HT-29 (cell line): ENCODE measurements around the gene GPLD1. TPM values are rescaled to one million over a fixed set of nuclear protein-coding genes. Genes with fewer than 3 reads are reported as not detected.
"Not testable (repeated sequence)": the region's sequence is repeated elsewhere in the genome, so short reads cannot be mapped to it uniquely, and the experiment has no call there.

ENCODE experiments used
- DNase-seq: peaks from one replicate; pipeline ENCODE4 v3.0.0-alpha.2; 2015; ENCODE audit warnings: low spot score
- total RNA-seq: library from RNA; depleted of rRNA; stranded (reverse); fragments of >200 nt; shearing (Covaris generic); gene quantifications from 2 replicates; pipeline ENCODE4 v1.2.3, GENCODE V29; 2014; rRNA removed

GPLD1 gene
- total RNA-seq, 1 experiment from 2014 or later: 0.10 TPM

- not testable (repeated sequence) for DNase-seq
Observed at GRCh38 chr6:24382891-24383494, 106.4 kb downstream of the GPLD1 start.

DNA sequence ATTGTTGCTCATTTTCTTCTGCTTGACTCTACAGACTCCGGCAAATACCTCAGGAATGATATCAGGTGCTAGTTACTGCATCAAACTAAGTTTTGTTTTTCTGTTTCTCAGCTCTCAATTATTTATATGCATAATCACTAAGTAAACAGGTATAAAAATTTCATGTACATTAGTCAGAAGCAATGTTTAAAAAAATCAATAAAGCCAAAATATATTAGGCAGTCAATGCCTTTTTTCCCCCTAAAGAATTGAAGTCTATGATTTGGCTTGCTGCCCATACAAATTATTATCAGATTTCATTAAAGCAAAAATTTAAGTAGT is 107.2 kb downstream of the GPLD1 start:
- no peak for DNase-seq

DNA sequence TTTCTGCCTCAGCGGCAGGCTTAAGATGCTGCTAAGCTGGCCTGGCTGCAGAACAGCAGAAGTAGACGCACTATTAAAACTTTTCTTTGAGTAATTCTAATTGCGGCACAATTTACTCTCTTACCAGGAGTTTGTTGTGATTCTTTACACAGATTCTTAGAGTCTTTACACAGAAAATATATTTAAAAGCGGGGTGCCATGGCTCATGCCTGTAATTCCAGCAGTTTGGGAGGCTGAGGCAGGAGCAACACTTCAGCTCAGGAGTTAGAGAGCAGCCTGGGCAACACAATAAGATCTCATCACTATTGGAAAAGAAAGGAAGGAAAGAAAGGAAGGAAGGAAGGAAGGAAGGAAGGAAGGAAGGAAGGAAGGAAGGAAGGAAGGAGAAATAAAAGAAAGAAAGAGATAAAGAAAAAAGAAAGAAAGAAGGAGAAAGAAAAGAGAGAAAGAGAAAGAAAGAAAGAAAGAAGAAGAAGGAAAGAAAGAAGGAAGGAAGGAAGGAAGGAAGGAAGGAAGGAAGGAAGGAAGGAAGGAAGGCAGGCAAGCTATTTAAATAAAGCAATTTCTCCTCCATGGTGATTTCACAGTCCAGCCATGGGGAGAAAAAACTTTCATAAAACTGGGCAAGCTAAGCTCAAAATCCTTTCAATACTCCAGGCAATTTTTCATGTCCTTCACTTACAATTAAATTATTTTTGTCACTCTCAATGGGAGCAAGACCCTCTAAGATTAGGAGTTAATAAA is 107.7 kb downstream of the GPLD1 start:
- DNase-seq: no peak

- DNase-seq: no peak
Observed at GRCh38 chr6:24378473-24379097, 110.8 kb downstream of the GPLD1 start.

Other genes with a start within 250 kb of the GPLD1 start
- 0.08 TPM in 1 of 2 replicates, not detected in the other for gene DCDC2, start 131.5 kb downstream of the GPLD1 start, total RNA-seq
- 14.0 and 15.3 TPM in 2 replicates for gene MRS2, start 86.6 kb downstream of the GPLD1 start, total RNA-seq
- gene ALDH5A1, start 5.4 kb upstream of the GPLD1 start, total RNA-seq: 2.3 and 3.8 TPM in 2 replicates
- gene KIAA0319, start 156.6 kb upstream of the GPLD1 start, total RNA-seq: 0.08 and 0.31 TPM in 2 replicates
- gene TDP2, start 177.3 kb upstream of the GPLD1 start, total RNA-seq: 13.3 and 14.4 TPM in 2 replicates
- 8.7 and 9.9 TPM in 2 replicates for gene ACOT13, start 177.5 kb upstream of the GPLD1 start, total RNA-seq
- 50.6 and 52.4 TPM in 2 replicates for gene C6orf62, start 229.6 kb upstream of the GPLD1 start, total RNA-seq